GM12878 (cell line): ENCODE results near the gene KAT2B.

Source experiments
- BHLHE40 ChIP-seq, 2 experiments: fragments of 450-650 bp in 1 of 2; IDR thresholded peaks; 2 replicates each; pipeline ENCODE4 v1.6.1; 2011 to 2017; ENCODE audit warnings: low read depth in 2 of 2, borderline replicate concordance in 1 of 2, improper control_type of control experiment in 1 of 2, low read length in 1 of 2, mild to moderate bottlenecking in 1 of 2
- CTCF ChIP-seq, 3 experiments: IDR thresholded peaks in 2 of 3; conservative IDR thresholded peaks in 1 of 3; 2 replicates each; pipeline ENCODE4 v1.5.1; 2011; ENCODE audit warnings: low read depth in 3 of 3, low read length in 3 of 3, mild to moderate bottlenecking in 3 of 3, control low read depth in 2 of 3, moderate library complexity in 2 of 3, inconsistent platforms in 1 of 3, mixed read lengths in 1 of 3; ENCODE audit not compliant: control insufficient read depth in 2 of 3, insufficient read depth in 1 of 3; ENCODE audit errors: extremely low read depth in 1 of 3
- E2F4 ChIP-seq: IDR thresholded peaks from 2 replicates; pipeline ENCODE4 v1.6.1; 2012; ENCODE audit warnings: low read depth, low read length, improper control_type of control experiment
- FOS ChIP-seq: IDR thresholded peaks from 3 replicates; pipeline ENCODE4 v1.6.1; 2011; ENCODE audit warnings: borderline replicate concordance; ENCODE audit not compliant: insufficient read length; ENCODE audit errors: extremely low read depth
- HDAC2 ChIP-seq: fragments of 200-600 bp; sonication (generic); IDR thresholded peaks from 2 replicates; pipeline ENCODE4 v1.6.1; 2017
- SKIL ChIP-seq: fragments of 450-650 bp; IDR thresholded peaks from 2 replicates; pipeline ENCODE4 v1.6.1; 2017; ENCODE audit warnings: mild to moderate bottlenecking, low read depth, inconsistent platforms; ENCODE audit not compliant: poor library complexity, severe bottlenecking
- SUZ12 ChIP-seq: fragments of 200-600 bp; sonication (generic); IDR thresholded peaks from one replicate; pipeline ENCODE4 v1.6.1; 2018; ENCODE audit warnings: antibody characterized with exemption, mild to moderate bottlenecking; ENCODE audit not compliant: unreplicated experiment
- USF2 ChIP-seq: IDR thresholded peaks from 2 replicates; pipeline ENCODE4 v1.6.1; 2011; ENCODE audit warnings: low read depth, low read length, improper control_type of control experiment, borderline replicate concordance

GRCh38 chr3:20101041-20101440 is 60.8 kb downstream of the KAT2B start:
- TF ChIP-seq E2F4 (no peak), CTCF (IDR thresholded peaks at IDR 0.05 in 2 of 3, conservative IDR thresholded peaks at IDR 0.05 in 1 of 3; ENCODE audit: control insufficient read depth in 2 of 3, extremely low read depth in 1 of 3, insufficient read depth in 1 of 3, low read depth in 3 of 3, low read length in 3 of 3) (no peak), FOS (no peak), SUZ12 (no peak), SKIL (no peak), USF2 (no peak), HDAC2 (no peak), BHLHE40 (IDR thresholded peaks at IDR 0.05; ENCODE audit: borderline replicate concordance in 1 of 2, low read depth in 2 of 2, low read length in 1 of 2) (no peak)
